HG03064 (cell line): Measurements from ENCODE around the gene CD9.

Source experiments
- ATAC-seq: cut with Tn5 transposase; IDR thresholded peaks from one replicate; pipeline ENCODE4 v1.9.1; 2021; ENCODE audit warnings: low read depth; ENCODE audit not compliant: unreplicated experiment

CD9 gene

GRCh38 chr12:6272300-6273204, 72.4 kb downstream of the CD9 start:
- ATAC-seq, result no peak

- no peak for ATAC-seq
These were observed 73.0 kb downstream of the CD9 start for GRCh38 chr12:6273205-6273540.

GRCh38 chr12:6273541-6274230, 73.5 kb downstream of the CD9 start:
- ATAC-seq, result no peak

- ATAC-seq, result no peak
These were observed 74.3 kb downstream of the CD9 start for GRCh38 chr12:6274231-6275221.

- ATAC-seq, result no peak
These were observed 76.0 kb downstream of the CD9 start for GRCh38 chr12:6275928-6276887.

GRCh38 chr12:6276956-6277620, 76.9 kb downstream of the CD9 start:
- ATAC-seq, result no peak

GRCh38 chr12:6277982-6278438, 77.8 kb downstream of the CD9 start:
- peak; percentile 26 for ATAC-seq

GRCh38 chr12:6278439-6279255, 78.4 kb downstream of the CD9 start:
- ATAC-seq, result peak; percentile 70

- no peak for ATAC-seq
These were observed 79.0 kb downstream of the CD9 start for GRCh38 chr12:6279256-6279628.

GRCh38 chr12:6279631-6280030, 79.4 kb downstream of the CD9 start:
- ATAC-seq, result no peak

GRCh38 chr12:6280053-6280469, 79.9 kb downstream of the CD9 start:
- ATAC-seq, result no peak

- no peak for ATAC-seq
These were observed 80.5 kb downstream of the CD9 start for GRCh38 chr12:6280672-6281071.

GRCh38 chr12:6281081-6281809, 81.0 kb downstream of the CD9 start:
- no peak for ATAC-seq

- no peak for ATAC-seq
These were observed 82.2 kb downstream of the CD9 start for GRCh38 chr12:6282453-6282840.

- no peak for ATAC-seq
These were observed 84.1 kb downstream of the CD9 start for GRCh38 chr12:6284273-6284672.

GRCh38 chr12:6285063-6285477, 84.9 kb downstream of the CD9 start:
- ATAC-seq, result no peak

GRCh38 chr12:6285532-6286306, 85.5 kb downstream of the CD9 start:
- ATAC-seq, result no peak
